WI38 (cell line): ENCODE results near the gene PCIF1.

Experiments used
- H3K4me3 ChIP-seq: 2 replicates; pipeline ENCODE4 v1.5.1; 2011; ENCODE audit warnings: low read depth, mild to moderate bottlenecking, control low read depth, low read length
- TF ChIP-seq, protein P1 (sequence below): IDR thresholded peaks from 2 replicates; pipeline ENCODE4 v1.5.1; 2012; ENCODE audit warnings: low read depth, mild to moderate bottlenecking, control low read depth, low read length

PCIF1 gene

DNA sequence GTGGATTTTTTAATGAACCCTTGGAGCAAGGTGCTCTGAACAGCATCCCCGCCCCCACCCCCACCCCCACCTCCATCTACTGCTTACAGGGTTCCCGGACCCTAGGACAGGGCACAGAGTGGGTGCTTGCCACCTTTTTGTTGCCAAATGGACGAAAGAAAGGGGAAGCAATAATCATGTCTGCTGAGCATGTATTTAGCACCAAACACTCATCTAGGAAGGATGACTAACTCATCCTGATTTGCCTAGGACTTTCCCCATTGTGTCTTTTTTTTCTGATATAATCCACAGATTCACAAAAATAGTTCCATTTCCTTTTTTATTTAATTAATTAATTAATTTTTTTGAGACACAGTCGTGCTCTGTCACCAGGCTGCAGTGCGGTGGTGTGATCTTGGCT is 21.4 kb upstream of the PCIF1 start:
- TF ChIP-seq, protein P1, sequence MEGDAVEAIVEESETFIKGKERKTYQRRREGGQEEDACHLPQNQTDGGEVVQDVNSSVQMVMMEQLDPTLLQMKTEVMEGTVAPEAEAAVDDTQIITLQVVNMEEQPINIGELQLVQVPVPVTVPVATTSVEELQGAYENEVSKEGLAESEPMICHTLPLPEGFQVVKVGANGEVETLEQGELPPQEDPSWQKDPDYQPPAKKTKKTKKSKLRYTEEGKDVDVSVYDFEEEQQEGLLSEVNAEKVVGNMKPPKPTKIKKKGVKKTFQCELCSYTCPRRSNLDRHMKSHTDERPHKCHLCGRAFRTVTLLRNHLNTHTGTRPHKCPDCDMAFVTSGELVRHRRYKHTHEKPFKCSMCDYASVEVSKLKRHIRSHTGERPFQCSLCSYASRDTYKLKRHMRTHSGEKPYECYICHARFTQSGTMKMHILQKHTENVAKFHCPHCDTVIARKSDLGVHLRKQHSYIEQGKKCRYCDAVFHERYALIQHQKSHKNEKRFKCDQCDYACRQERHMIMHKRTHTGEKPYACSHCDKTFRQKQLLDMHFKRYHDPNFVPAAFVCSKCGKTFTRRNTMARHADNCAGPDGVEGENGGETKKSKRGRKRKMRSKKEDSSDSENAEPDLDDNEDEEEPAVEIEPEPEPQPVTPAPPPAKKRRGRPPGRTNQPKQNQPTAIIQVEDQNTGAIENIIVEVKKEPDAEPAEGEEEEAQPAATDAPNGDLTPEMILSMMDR: no peak
- H3K4me3 ChIP-seq: no peak overlapping the region

DNA sequence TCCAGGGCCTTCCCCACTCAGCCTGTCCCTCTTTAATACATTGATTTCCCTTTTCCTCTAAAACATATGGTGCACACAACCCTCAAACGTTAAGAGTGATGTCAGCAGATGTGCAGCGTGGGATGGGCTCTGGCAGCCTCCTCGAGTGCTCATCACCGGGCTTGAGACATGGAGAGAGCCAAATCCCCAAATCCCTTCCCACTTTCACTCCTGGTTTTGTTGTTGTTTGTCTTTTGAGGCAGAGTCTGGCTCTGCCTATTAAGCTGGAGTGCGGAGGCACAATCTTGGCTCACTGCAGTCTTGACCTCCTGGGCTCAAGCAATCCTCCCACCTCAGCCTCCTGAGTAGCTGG is 16.7 kb upstream of the PCIF1 start:
- no peak overlapping the region for H3K4me3 ChIP-seq
- TF ChIP-seq, protein P1: no peak

DNA sequence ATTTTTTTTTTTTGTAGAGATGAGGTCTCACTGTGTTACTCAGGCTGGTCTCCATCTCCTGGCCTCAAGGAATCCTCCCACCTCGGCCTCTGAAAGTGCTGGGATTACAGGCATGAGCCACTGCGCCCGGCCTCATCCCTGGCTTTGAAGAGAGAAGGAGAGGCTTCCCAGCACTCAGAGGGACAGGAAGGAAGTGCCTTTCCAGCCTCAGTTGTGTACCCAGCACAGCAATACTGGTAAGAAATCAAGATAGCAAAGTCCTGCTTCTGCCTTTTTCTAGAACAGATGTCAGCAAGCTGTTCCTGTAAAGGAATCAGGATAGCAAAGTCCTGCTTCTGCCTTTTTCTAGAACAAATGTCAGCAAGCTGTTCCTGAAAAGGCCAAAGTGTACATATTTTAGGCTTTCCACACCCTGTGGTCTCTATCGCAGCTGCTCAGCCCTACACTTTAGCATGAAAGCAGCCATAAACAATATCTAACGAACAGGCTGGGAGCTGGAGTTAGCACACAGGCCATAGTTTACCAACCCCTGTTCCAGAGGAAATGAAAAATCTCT is 16.2 kb upstream of the PCIF1 start:
- TF ChIP-seq, protein P1: no peak

DNA sequence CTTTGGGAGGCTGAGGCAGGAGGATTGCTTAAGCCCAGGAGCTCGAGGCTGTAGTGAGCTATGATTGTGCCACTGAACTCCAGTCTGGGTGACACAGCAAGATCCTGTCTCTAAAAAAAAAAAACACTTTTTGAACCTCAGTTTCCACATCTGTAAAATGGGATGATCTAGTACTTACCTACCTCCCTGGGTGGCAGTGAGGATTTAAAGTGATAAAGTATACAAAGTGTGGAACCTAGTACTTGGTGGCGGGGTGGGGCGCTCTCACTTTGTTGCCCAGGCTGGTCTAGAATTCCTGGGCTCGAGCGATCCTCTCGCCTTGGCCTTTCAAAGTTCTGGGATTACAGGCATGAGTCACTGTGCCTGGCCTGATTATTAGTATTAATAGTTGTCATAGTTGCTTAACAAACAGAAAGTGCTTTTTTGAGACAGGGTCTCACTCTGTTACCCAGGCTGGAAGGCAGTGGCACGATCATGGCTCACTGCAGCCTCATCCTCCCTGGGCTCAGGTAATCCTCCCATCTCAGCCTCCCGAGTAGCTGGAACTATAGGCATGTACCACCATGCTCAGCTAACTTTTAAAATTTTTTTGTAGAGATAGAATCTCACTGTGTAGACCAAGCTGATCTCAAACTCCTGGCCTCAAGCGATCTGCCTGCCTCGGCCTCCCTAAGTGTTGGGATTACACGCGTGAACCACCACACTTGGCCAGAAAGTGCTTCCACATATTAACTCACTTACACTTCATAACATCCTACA is 15.5 kb upstream of the PCIF1 start:
- TF ChIP-seq, protein P1: no peak
- H3K4me3 ChIP-seq: no peak overlapping the region

More for the DNA sequence above, 16.2 kb upstream of the PCIF1 start:
- no peak overlapping the region for H3K4me3 ChIP-seq

DNA sequence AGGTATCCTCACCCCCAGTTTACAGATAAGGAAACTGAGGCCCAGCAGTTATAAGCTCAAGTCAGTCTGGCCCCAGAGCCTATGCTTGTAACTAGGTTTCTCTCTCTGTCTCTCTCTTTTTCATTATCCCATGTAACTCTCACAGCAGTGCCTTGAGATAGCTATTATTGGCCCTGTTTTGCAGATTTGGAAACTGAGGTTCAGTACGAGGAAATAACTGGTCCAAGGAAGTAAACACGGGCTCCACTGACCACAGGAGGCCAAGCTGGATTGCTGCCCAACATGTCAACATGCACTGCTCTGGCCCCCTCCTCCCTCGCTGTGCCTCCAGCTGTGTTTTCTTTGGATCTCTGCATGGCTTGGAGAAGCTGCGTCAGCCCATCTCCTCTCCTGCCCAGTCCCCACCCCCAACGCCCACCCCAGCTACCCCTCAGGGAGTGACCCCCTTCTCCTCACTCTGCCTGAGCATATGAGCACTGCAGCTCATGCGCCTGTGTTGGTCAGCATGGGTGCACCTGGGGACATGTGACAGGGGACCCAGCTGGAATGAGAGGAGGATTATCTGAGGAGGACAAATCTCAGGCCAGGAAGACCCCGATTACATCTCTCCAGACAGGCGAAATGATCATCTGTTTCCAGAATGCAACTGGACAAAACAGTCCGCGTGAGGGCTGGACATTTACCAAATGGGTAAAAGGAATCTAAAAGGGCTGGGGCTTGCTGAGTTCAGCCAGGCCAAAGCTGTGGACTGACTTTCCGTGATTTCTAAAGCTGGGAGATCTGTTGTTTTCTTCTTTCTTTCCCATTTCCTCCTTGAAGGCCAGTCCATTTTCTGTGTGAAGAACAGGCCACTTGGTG is 14.7 kb upstream of the PCIF1 start:
- H3K4me3 ChIP-seq: no peak overlapping the region
- TF ChIP-seq, protein P1: no peak

DNA sequence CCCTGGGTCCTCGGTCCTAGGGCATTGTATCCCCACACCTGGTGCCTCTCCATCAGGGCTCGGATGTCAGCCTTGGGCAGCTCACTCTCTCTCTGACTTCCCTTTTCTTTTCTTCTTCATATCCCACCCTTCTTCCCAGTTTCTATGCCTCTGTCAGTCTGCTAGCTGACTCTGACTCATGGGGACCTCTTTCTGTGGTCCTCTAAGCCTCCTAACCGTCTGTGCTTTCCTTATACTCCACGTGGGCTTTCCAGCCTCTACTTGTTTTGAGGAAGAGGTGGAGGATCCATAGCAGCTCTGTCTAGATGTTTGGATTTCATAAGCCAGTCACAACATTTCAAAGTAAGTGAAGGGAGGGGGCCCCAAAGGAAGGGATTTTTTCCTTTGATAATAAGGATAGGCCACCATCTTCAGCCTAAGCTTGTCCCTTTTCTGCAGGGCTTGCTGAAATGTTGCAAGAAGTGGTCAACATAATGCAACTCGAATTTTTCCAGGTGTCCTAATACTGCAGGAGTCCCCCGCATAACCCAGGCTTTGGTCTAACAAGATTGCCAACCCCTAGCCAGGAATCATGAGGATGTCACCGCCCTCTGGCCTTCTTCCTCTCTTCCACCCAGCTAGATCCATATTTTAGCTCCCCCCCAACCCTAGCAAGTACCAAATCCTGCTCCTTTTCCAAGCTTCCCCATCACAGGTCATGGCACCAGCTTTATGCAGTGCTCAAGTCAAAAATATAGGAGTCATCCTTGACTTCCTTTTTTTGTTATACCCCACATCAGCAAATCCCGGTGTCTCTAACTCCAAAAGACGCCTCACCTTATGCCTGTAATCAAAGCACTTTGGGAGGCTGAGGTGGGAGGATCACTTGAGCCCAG is 13.8 kb upstream of the PCIF1 start:
- no peak overlapping the region for H3K4me3 ChIP-seq
- TF ChIP-seq, protein P1: no peak
